Left lung (tissue), 10 donors: ENCODE results near the gene FAM110A. TPM values are rescaled to one million over a fixed set of nuclear protein-coding genes. Genes with fewer than 3 reads are reported as not detected.

Experiments used
- ATAC-seq: fragments of 200-7000 bp; cut with Tn5 transposase; one replicate; pipeline ENCODE4 v1.9.1; 2020; ENCODE audit warnings: moderate library complexity
- DNase-seq, 4 donors: peaks; one replicate each; pipeline ENCODE4 v3.0.0-alpha.2; 2013 to 2020
- H3K27ac ChIP-seq, 2 donors: fragments of 200-600 bp; sonication (generic) in 1 of 2; one replicate each; pipeline versions ENCODE4 v1.5.0 to v1.8.0; 2020 to 2021
- H3K27me3 ChIP-seq, 2 donors: fragments of 200-600 bp; sonication (generic) in 1 of 2; one replicate each; pipeline versions ENCODE4 v1.5.0 to v1.8.0; 2020 to 2021
- H3K36me3 ChIP-seq, 2 donors: fragments of 200-600 bp; sonication (generic) in 1 of 2; one replicate each; pipeline versions ENCODE4 v1.5.0 to v1.8.0; 2020 to 2021
- H3K4me1 ChIP-seq, 2 donors: fragments of 200-600 bp; one replicate each; pipeline ENCODE4 v1.8.0; 2021
- H3K4me3 ChIP-seq, 2 donors: fragments of 200-600 bp; sonication (generic) in 1 of 2; one replicate each; pipeline versions ENCODE4 v1.5.0 to v1.8.0; 2020 to 2021; ENCODE audit warnings: mild to moderate bottlenecking in 1 of 2
- H3K9me3 ChIP-seq, 2 donors: fragments of 200-600 bp; sonication (generic) in 1 of 2; one replicate each; pipeline versions ENCODE4 v1.5.0 to v1.8.0; 2020 to 2021
- CTCF ChIP-seq, 2 donors: fragments of 200-600 bp; sonication (generic) in 1 of 2; IDR thresholded peaks; one replicate each; pipeline versions ENCODE4 v1.5.0 to v1.8.0; 2021; ENCODE audit warnings: antibody characterized with exemption in 2 of 2
- intact Hi-C, 2 donors: fragments of 100-400 bp; cut with DNase I; formaldehyde crosslinking; loops; one replicate each; pipeline versions ENCODE4 v1.11.2 to v1.14.2; 2022
- polyA plus RNA-seq, 6 donors: library from polyadenylated mRNA; unstranded; fragments of 120-200 nt; gene quantifications; one replicate each; pipeline ENCODE4 v1.2.1, GENCODE V29; 2013; ENCODE audit not compliant: insufficient read length in 6 of 6
- total RNA-seq, 2 donors: library from RNA; stranded (reverse); fragmentation: NEBNext Ultra II Directional; extraction: Animal tissue kit (Norgen Biotek cat#: 25700); gene quantifications; one replicate each; pipeline ENCODE4 v1.2.1, GENCODE V29; 2021
- donor health status: DM: no; HTN: yes; CAD: no.
- donor health status: DM: no; HTN: no; CAD: no.

Gene FAM110A
- total and polyA plus RNA-seq, 8 donors = 11.8 to 21.5 (median 13.4) TPM

GRCh38 chr20:878511-879307, 45.2 kb downstream of the FAM110A start:
- Histone ChIP-seq H3K27ac (no peak overlapping the region), H3K4me1 (peaks cover 0 to 6% of the 10 kb centered on the region in 2 donors), H3K9me3 (no peaks in the 10 kb centered on the region), H3K4me3 (no peak overlapping the region), H3K27me3 (peaks cover 0 to 7% of the 10 kb centered on the region in 2 donors), H3K36me3 (no peaks in the 10 kb centered on the region)
- DNase-seq (peak in 2 of 4 donors; percentile 38 to 41), ATAC-seq (peak; percentile 52)
- TF ChIP-seq CTCF (IDR thresholded peaks at IDR 0.05) = no peak
- intact Hi-C loops = no loop called here

DNA sequence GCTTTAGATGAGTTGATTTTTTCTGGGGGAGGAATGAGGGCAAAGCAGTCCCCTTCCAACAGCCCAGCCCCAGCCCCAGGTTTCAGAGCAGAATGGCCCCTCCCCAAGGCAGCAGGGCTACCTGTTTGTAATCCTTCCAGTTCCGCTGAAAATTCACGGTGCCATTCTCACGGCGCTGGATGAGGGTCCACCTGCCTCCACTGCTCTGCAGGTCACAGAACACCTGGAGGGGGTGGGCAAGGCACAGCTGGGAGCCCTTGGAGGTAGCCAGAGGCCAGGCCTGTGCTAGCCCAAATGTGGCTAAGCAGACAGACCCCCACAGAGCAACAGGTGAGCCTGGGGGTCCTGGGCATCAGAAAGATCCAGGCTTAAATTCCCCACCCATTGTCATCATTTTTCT, 46.1 kb downstream of the FAM110A start:
- no peak for ATAC-seq
- intact Hi-C loops = no loop called here
- H3K4me3 ChIP-seq = no peak overlapping the region

GRCh38 chr20:881051-881782, 47.7 kb downstream of the FAM110A start:
- H3K27me3 ChIP-seq = peaks cover 0 to 32% of the 10 kb centered on the region in 2 donors
- TF ChIP-seq CTCF (IDR thresholded peaks at IDR 0.05) = no peak
- no peak overlapping the region for H3K4me3 ChIP-seq
- DNase-seq (no peak), ATAC-seq (peak; percentile 76)
- H3K4me1 ChIP-seq = peaks cover 0 to 6% of the 10 kb centered on the region in 2 donors
- H3K36me3 ChIP-seq = no peaks in the 10 kb centered on the region
- H3K9me3 ChIP-seq = no peaks in the 10 kb centered on the region
- intact Hi-C loops = no loop called here
- H3K27ac ChIP-seq = no peak overlapping the region

More for the DNA sequence above, 46.1 kb downstream of the FAM110A start:
- Histone ChIP-seq H3K27me3 (peaks cover 0 to 16% of the 10 kb centered on the region in 2 donors), H3K9me3 (no peaks in the 10 kb centered on the region), H3K27ac (no peak overlapping the region), H3K4me1 (peaks cover 0 to 6% of the 10 kb centered on the region in 2 donors), H3K36me3 (no peaks in the 10 kb centered on the region)
- no peak for DNase-seq
- TF ChIP-seq CTCF (IDR thresholded peaks at IDR 0.05) = no peak

- no peak overlapping the region for H3K4me3 ChIP-seq
- DNase-seq = no peak
- intact Hi-C loops = no loop called here
- TF ChIP-seq CTCF (IDR thresholded peaks at IDR 0.05) = no peak
- H3K9me3 ChIP-seq = no peaks in the 10 kb centered on the region
- no peak overlapping the region for H3K27ac ChIP-seq
- peaks cover 0 to 6% of the 10 kb centered on the region in 2 donors for H3K4me1 ChIP-seq
- no peak for ATAC-seq
- H3K36me3 ChIP-seq = no peaks in the 10 kb centered on the region
- H3K27me3 ChIP-seq = peaks cover 0 to 36% of the 10 kb centered on the region in 2 donors
These were observed 48.2 kb downstream of the FAM110A start for GRCh38 chr20:881783-882144.
